Measurements from ENCODE around the gene TIMP3. TPM values are rescaled to one million over a fixed set of nuclear protein-coding genes. Genes with fewer than 3 reads are reported as not detected.

TIMP3 gene
- polyA plus RNA-seq, 1 donor from 2014 or later: 0.72 TPM

GRCh38 chr22:32804531-32805360, 3.2 kb downstream of the TIMP3 start:
- Histone ChIP-seq H3K4me3 (ENCODE audit: low read length) (no peak overlapping the region), H3K79me2 (replicated peaks; ENCODE audit: insufficient read depth, low read length) (no peaks in the 10 kb centered on the region), H2AFZ (ENCODE audit: low read depth, low read length) (no peak overlapping the region), H3K9me2 (ENCODE audit: insufficient read depth, low read length) (no peaks in the 10 kb centered on the region), H3K27me3 (ENCODE audit: insufficient read depth, low read depth, low read length) (peaks cover 37% of the 10 kb centered on the region), H3K36me3 (ENCODE audit: insufficient read depth, low read length) (no peaks in the 10 kb centered on the region), H3K27ac (ENCODE audit: low read length) (no peak overlapping the region), H4K20me1 (ENCODE audit: insufficient read depth) (no peaks in the 10 kb centered on the region), H3K9ac (ENCODE audit: low read length) (no peak overlapping the region), H3F3A (ENCODE audit: insufficient read depth, low read length, poor library complexity, severe bottlenecking) (no peaks in the 10 kb centered on the region), H3K4me2 (ENCODE audit: low read length) (no peak overlapping the region), H3K9me3 (ENCODE audit: low read length) (no peaks in the 10 kb centered on the region)
- TF ChIP-seq EP300 (conservative IDR thresholded peaks at IDR 0.05; ENCODE audit: poor library complexity, severe bottlenecking): no peak
- TF ChIP-seq RAD21 (conservative IDR thresholded peaks at IDR 0.05): no peak
- TF ChIP-seq CTCF (IDR thresholded peaks at IDR 0.05; ENCODE audit: poor library complexity, severe bottlenecking): no peak

GRCh38 chr22:32805361-32805881, 3.9 kb downstream of the TIMP3 start:
- Histone ChIP-seq H3K79me2 (replicated peaks; ENCODE audit: insufficient read depth, low read length) (no peaks in the 10 kb centered on the region), H4K20me1 (ENCODE audit: insufficient read depth) (no peaks in the 10 kb centered on the region), H2AFZ (ENCODE audit: low read depth, low read length) (no peak overlapping the region)

More at GRCh38 chr22:32805361-32805881, 3.9 kb downstream of the TIMP3 start:
- Histone ChIP-seq H3F3A (ENCODE audit: insufficient read depth, low read length, poor library complexity, severe bottlenecking) (no peaks in the 10 kb centered on the region), H3K9me2 (ENCODE audit: insufficient read depth, low read length) (no peaks in the 10 kb centered on the region), H3K27me3 (ENCODE audit: insufficient read depth, low read depth, low read length) (peaks cover 34% of the 10 kb centered on the region), H3K4me3 (ENCODE audit: low read length) (no peak overlapping the region), H3K4me2 (ENCODE audit: low read length) (no peak overlapping the region), H3K27ac (ENCODE audit: low read length) (no peak overlapping the region), H3K36me3 (ENCODE audit: insufficient read depth, low read length) (no peaks in the 10 kb centered on the region), H3K9me3 (ENCODE audit: low read length) (no peaks in the 10 kb centered on the region), H3K9ac (ENCODE audit: low read length) (no peak overlapping the region)
- TF ChIP-seq EP300 (conservative IDR thresholded peaks at IDR 0.05; ENCODE audit: poor library complexity, severe bottlenecking) (no peak), REST (IDR thresholded peaks at IDR 0.05; ENCODE audit: borderline replicate concordance) (no peak), CTCF (IDR thresholded peaks at IDR 0.05; ENCODE audit: poor library complexity, severe bottlenecking) (no peak), MXI1 (conservative IDR thresholded peaks at IDR 0.05; ENCODE audit: poor library complexity, severe bottlenecking) (no peak), EZH2 (IDR thresholded peaks at IDR 0.05; ENCODE audit: borderline replicate concordance, insufficient read depth, low read length, poor library complexity, severe bottlenecking) (no peak), SMC3 (conservative IDR thresholded peaks at IDR 0.05; ENCODE audit: poor library complexity) (no peak), POLR2AphosphoS5 (IDR thresholded peaks at IDR 0.05) (no peak), TAF1 (IDR thresholded peaks at IDR 0.05; ENCODE audit: low read depth) (no peak), RAD21 (conservative IDR thresholded peaks at IDR 0.05) (no peak)
